Measurements from ENCODE around the gene GSTM2. TPM values are rescaled to one million over a fixed set of nuclear protein-coding genes. Genes with fewer than 3 reads are reported as not detected.

Gene GSTM2
- total RNA-seq, 4 donors from 2014 or later: 32.1 to 154 (median 72.1) TPM

GRCh38 chr1:109717729-109718128 lies 49.9 kb downstream of the GSTM2 start:
- Histone ChIP-seq H3K4me3 (no peak overlapping the region), H3K4me1 (peaks cover 0 to 3% of the 10 kb centered on the region in 2 donors), H3K36me3 (no peaks in the 10 kb centered on the region), H3K27me3 (no peaks in the 10 kb centered on the region), H3K9me3 (no peaks in the 10 kb centered on the region), H3K27ac (no peak overlapping the region)
- intact Hi-C loops (cut with DNase I; ENCODE audit: low total_unique reads): no loop called here
- no peak for DNase-seq
- TF ChIP-seq POLR2A (IDR thresholded peaks at IDR 0.05) (no peak), CTCF (IDR thresholded peaks at IDR 0.05) (no peak)

GRCh38 chr1:109718495-109718894 lies 50.6 kb downstream of the GSTM2 start:
- Histone ChIP-seq H3K9me3 (no peaks in the 10 kb centered on the region), H3K27me3 (no peaks in the 10 kb centered on the region), H3K36me3 (no peaks in the 10 kb centered on the region), H3K27ac (no peak overlapping the region), H3K4me1 (peaks cover 0 to 3% of the 10 kb centered on the region in 2 donors), H3K4me3 (no peak overlapping the region)
- DNase-seq: no peak
- intact Hi-C loops (cut with DNase I; ENCODE audit: low total_unique reads): no loop called here
- TF ChIP-seq POLR2A (IDR thresholded peaks at IDR 0.05) (no peak), CTCF (IDR thresholded peaks at IDR 0.05) (no peak)

GRCh38 chr1:109719337-109719837 lies 51.5 kb downstream of the GSTM2 start:
- H3K36me3 ChIP-seq: no peaks in the 10 kb centered on the region
- no peaks in the 10 kb centered on the region for H3K9me3 ChIP-seq
- DNase-seq: no peak
- no peak for TF ChIP-seq CTCF (IDR thresholded peaks at IDR 0.05)
- no peak for TF ChIP-seq POLR2A (IDR thresholded peaks at IDR 0.05)
- H3K27me3 ChIP-seq: no peaks in the 10 kb centered on the region
- intact Hi-C loops (cut with DNase I; ENCODE audit: low total_unique reads): no loop called here
- peaks cover 0 to 3% of the 10 kb centered on the region in 2 donors for H3K4me1 ChIP-seq
- H3K27ac ChIP-seq: no peak overlapping the region
- H3K4me3 ChIP-seq: no peak overlapping the region

GRCh38 chr1:109721042-109721441 lies 53.2 kb downstream of the GSTM2 start:
- intact Hi-C loops (cut with DNase I; ENCODE audit: low total_unique reads): no loop called here
- TF ChIP-seq POLR2A (IDR thresholded peaks at IDR 0.05) (no peak), CTCF (IDR thresholded peaks at IDR 0.05) (no peak)
- Histone ChIP-seq H3K27ac (no peak overlapping the region), H3K9me3 (no peaks in the 10 kb centered on the region), H3K4me1 (peaks cover 0 to 3% of the 10 kb centered on the region in 2 donors), H3K36me3 (no peaks in the 10 kb centered on the region), H3K27me3 (no peaks in the 10 kb centered on the region), H3K4me3 (no peak overlapping the region)
- DNase-seq: no peak

- TF ChIP-seq CTCF (IDR thresholded peaks at IDR 0.05) (no peak), POLR2A (IDR thresholded peaks at IDR 0.05) (no peak)
- Histone ChIP-seq H3K27me3 (no peaks in the 10 kb centered on the region), H3K27ac (no peak overlapping the region), H3K9me3 (no peaks in the 10 kb centered on the region), H3K36me3 (no peaks in the 10 kb centered on the region), H3K4me3 (no peak overlapping the region), H3K4me1 (no peaks in the 10 kb centered on the region)
- intact Hi-C loops (cut with DNase I; ENCODE audit: low total_unique reads): no loop called here
- no peak for DNase-seq
These were observed 54.1 kb downstream of the GSTM2 start for GRCh38 chr1:109721971-109722370.
